Neural progenitor cell (in vitro differentiated cells): ENCODE results near the gene COL4A2.

Experiments
- CTCF ChIP-seq: fragments of 200-600 bp; sonication (generic); IDR thresholded peaks from 2 replicates; pipeline ENCODE4 v1.5.1; 2017; ENCODE audit warnings: antibody characterized with exemption, mild to moderate bottlenecking
- EZH2 ChIP-seq: fragments of 200-600 bp; sonication (generic); IDR thresholded peaks from 2 replicates; pipeline ENCODE4 v1.6.1; 2017; ENCODE audit warnings: antibody characterized with exemption, mild to moderate bottlenecking, moderate library complexity
- EZH2phosphoT487 ChIP-seq: fragments of 200-600 bp; sonication (generic); IDR thresholded peaks from 2 replicates; pipeline ENCODE4 v1.6.1; 2017; ENCODE audit warnings: antibody characterized with exemption

DNA sequence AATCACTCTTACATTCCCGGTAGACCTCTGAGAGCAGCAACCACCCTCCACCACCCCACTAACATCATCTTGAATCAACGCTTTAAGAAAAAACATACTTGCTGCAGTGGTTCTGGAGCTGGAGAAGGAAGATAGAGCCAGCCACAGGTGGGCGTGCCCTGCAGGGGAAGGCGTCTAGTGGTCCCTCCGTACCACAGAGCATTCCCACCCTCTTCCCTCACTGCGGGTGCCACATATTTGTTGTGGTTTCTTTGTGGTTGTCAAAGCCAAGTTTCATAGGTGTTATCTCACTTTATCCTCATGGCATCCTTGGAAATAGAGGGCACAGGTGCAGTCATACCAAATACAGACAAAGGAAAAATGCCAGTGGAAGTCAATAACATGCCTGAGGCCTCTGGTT is 22.2 kb downstream of the COL4A2 start:
- TF ChIP-seq CTCF = no peak
- no peak for TF ChIP-seq EZH2
- no peak for TF ChIP-seq EZH2phosphoT487
